ENCODE results near the gene FBF1. TPM values are rescaled to one million over a fixed set of nuclear protein-coding genes. Genes with fewer than 3 reads are reported as not detected.

Gene FBF1
- polyA plus RNA-seq, 1 donor (not counting 4 experiments of a cell fraction or from before 2014, with no cell fraction given), result 4.3 TPM

- Histone ChIP-seq H3K9me3 (ENCODE audit: control insufficient read depth, low read depth, low read length) (no peaks in the 10 kb centered on the region), H3K27ac (ENCODE audit: control insufficient read depth, insufficient read depth, low read length) (no peak overlapping the region), H3K27me3 (ENCODE audit: control insufficient read depth, extremely low read depth, insufficient read depth, low read length) (no peaks in the 10 kb centered on the region), H3K36me3 (ENCODE audit: control insufficient read depth in 2 of 2, extremely low read depth in 1 of 2, insufficient read depth in 2 of 2, low read length in 2 of 2) (peaks cover 17 to 35% of the 10 kb centered on the region in 2 experiments), H3K79me2 (ENCODE audit: control insufficient read depth, insufficient read depth, low read length) (no peaks in the 10 kb centered on the region), H3K4me1 (ENCODE audit: control insufficient read depth, extremely low read depth, insufficient read depth, low read length) (no peaks in the 10 kb centered on the region), H3K9ac (ENCODE audit: control insufficient read depth, extremely low read depth, insufficient read depth, low read length) (no peak overlapping the region), H3K4me2 (ENCODE audit: control insufficient read depth, extremely low read depth, insufficient read depth, low read depth, low read length) (no peak overlapping the region), H2AFZ (ENCODE audit: control insufficient read depth, low read length) (no peak overlapping the region), H4K20me1 (ENCODE audit: control insufficient read depth, extremely low read depth, insufficient read depth, low read length) (no peaks in the 10 kb centered on the region), H3K9me1 (ENCODE audit: control insufficient read depth, extremely low read depth, insufficient read depth, low read length) (no peaks in the 10 kb centered on the region), H3K4me3 (ENCODE audit: control insufficient read depth in 2 of 3, extremely low read depth in 1 of 3, insufficient read depth in 2 of 3, low read depth in 1 of 3, low read length in 3 of 3) (no peak overlapping the region)
- no peak for TF ChIP-seq CTCF (optimal IDR thresholded peaks at IDR 0.05 in 1 of 3, IDR thresholded peaks at IDR 0.05 in 1 of 3, conservative IDR thresholded peaks at IDR 0.05 in 1 of 3; ENCODE audit: extremely low read depth in 1 of 3, insufficient read depth in 2 of 3, low read length in 3 of 3)
- TF ChIP-seq EZH2 (IDR thresholded peaks at IDR 0.05; ENCODE audit: low read length), result no peak
- dilution Hi-C loops (cut with MboI; ENCODE audit: extremely low pct_ligation_motif_present, low sequenced_read_pairs), result no loop called here
- FAIRE-seq, result no peak
- DNase-seq (ENCODE audit: low read depth, low spot score), result no peak
Observed at GRCh38 chr17:75950421-75950820, 9.6 kb upstream of the FBF1 start.

GRCh38 chr17:75945211-75945610, 4.4 kb upstream of the FBF1 start:
- no peak for TF ChIP-seq EZH2 (IDR thresholded peaks at IDR 0.05; ENCODE audit: low read length)
- no peak for TF ChIP-seq CTCF (optimal IDR thresholded peaks at IDR 0.05 in 1 of 3, IDR thresholded peaks at IDR 0.05 in 1 of 3, conservative IDR thresholded peaks at IDR 0.05 in 1 of 3; ENCODE audit: extremely low read depth in 1 of 3, insufficient read depth in 2 of 3, low read length in 3 of 3)
- no peak for FAIRE-seq
- Histone ChIP-seq H3K4me1 (ENCODE audit: control insufficient read depth, extremely low read depth, insufficient read depth, low read length) (peaks cover 6% of the 10 kb centered on the region), H3K4me2 (ENCODE audit: control insufficient read depth, extremely low read depth, insufficient read depth, low read depth, low read length) (no peak overlapping the region), H3K4me3 (ENCODE audit: control insufficient read depth in 2 of 3, extremely low read depth in 1 of 3, insufficient read depth in 2 of 3, low read depth in 1 of 3, low read length in 3 of 3) (no peak overlapping the region), H2AFZ (ENCODE audit: control insufficient read depth, low read length) (no peak overlapping the region), H3K9ac (ENCODE audit: control insufficient read depth, extremely low read depth, insufficient read depth, low read length) (no peak overlapping the region), H3K27ac (ENCODE audit: control insufficient read depth, insufficient read depth, low read length) (no peak overlapping the region), H3K36me3 (ENCODE audit: control insufficient read depth in 2 of 2, extremely low read depth in 1 of 2, insufficient read depth in 2 of 2, low read length in 2 of 2) (peaks cover 5 to 18% of the 10 kb centered on the region in 2 experiments), H3K27me3 (ENCODE audit: control insufficient read depth, extremely low read depth, insufficient read depth, low read length) (no peaks in the 10 kb centered on the region), H3K9me1 (ENCODE audit: control insufficient read depth, extremely low read depth, insufficient read depth, low read length) (no peaks in the 10 kb centered on the region), H3K9me3 (ENCODE audit: control insufficient read depth, low read depth, low read length) (no peaks in the 10 kb centered on the region), H4K20me1 (ENCODE audit: control insufficient read depth, extremely low read depth, insufficient read depth, low read length) (no peaks in the 10 kb centered on the region), H3K79me2 (ENCODE audit: control insufficient read depth, insufficient read depth, low read length) (no peaks in the 10 kb centered on the region)
- no peak for DNase-seq (ENCODE audit: low read depth, low spot score)
- dilution Hi-C loops (cut with MboI; ENCODE audit: extremely low pct_ligation_motif_present, low sequenced_read_pairs), result no loop called here

Data from keratinocyte (primary cell).